ENCODE measurements around the gene ARL8A.

Gene ARL8A

GRCh38 chr1:202165942-202166843, 21.7 kb upstream of the ARL8A start:
- ATAC-seq (replicated peaks) = no peak
- Mint-ChIP-seq H3K27me3 (no peaks in the 10 kb centered on the region), H3K4me3 (peak overlapping the region; percentile 35 to 97), H3K9me3 (no peaks in the 10 kb centered on the region), H3K4me1 (ENCODE audit: low read depth in 2 of 2) (peaks cover 38 to 42% of the 10 kb centered on the region in 2 donors), H3K27ac (peak overlapping the region in 1 of 2 donors; percentile 98), H3K36me3 (ENCODE audit: insufficient read depth) (peaks cover 19% of the 10 kb centered on the region)
- DNase-seq = no peak

GRCh38 chr1:202165267-202165941, 20.9 kb upstream of the ARL8A start:
- Mint-ChIP-seq H3K4me1 (ENCODE audit: low read depth in 2 of 2) (peaks cover 46 to 50% of the 10 kb centered on the region in 2 donors), H3K27ac (peak overlapping the region; percentile 92 to 98), H3K4me3 (peak overlapping the region; percentile 97 to 99)

GRCh38 chr1:202164271-202165037, 19.9 kb upstream of the ARL8A start:
- H3K27ac Mint-ChIP-seq = peak overlapping the region; percentile 92 to 98
- peak; percentile 77 to 78 (median 78) for DNase-seq
- H3K4me1 Mint-ChIP-seq (ENCODE audit: low read depth in 2 of 2) = peaks cover 56 to 58% of the 10 kb centered on the region in 2 donors
- ATAC-seq (replicated peaks) = peak; percentile 82
- peak overlapping the region; percentile 97 to 99 for H3K4me3 Mint-ChIP-seq
- H3K27me3 Mint-ChIP-seq = no peaks in the 10 kb centered on the region
- peaks cover 34% of the 10 kb centered on the region for H3K36me3 Mint-ChIP-seq (ENCODE audit: insufficient read depth)
- no peaks in the 10 kb centered on the region for H3K9me3 Mint-ChIP-seq

More at GRCh38 chr1:202165267-202165941, 20.9 kb upstream of the ARL8A start:
- Mint-ChIP-seq H3K9me3 (no peaks in the 10 kb centered on the region), H3K27me3 (no peaks in the 10 kb centered on the region), H3K36me3 (ENCODE audit: insufficient read depth) (peaks cover 25% of the 10 kb centered on the region)
- ATAC-seq (replicated peaks) (peak; percentile 4), DNase-seq (no peak)

- H3K36me3 Mint-ChIP-seq (ENCODE audit: insufficient read depth) = peaks cover 42% of the 10 kb centered on the region
- peak overlapping the region; percentile 98 to 100 for H3K27ac Mint-ChIP-seq
- H3K9me3 Mint-ChIP-seq = no peaks in the 10 kb centered on the region
- DNase-seq = no peak
- no peak for ATAC-seq (replicated peaks)
- no peaks in the 10 kb centered on the region for H3K27me3 Mint-ChIP-seq
- peaks cover 65 to 67% of the 10 kb centered on the region in 2 donors for H3K4me1 Mint-ChIP-seq (ENCODE audit: low read depth in 2 of 2)
- H3K4me3 Mint-ChIP-seq = peak overlapping the region; percentile 97 to 99
These were observed 19.0 kb upstream of the ARL8A start for GRCh38 chr1:202163281-202164270.

GRCh38 chr1:202162418-202163280, 18.1 kb upstream of the ARL8A start:
- no peak for DNase-seq
- Mint-ChIP-seq H3K27ac (peak overlapping the region; percentile 98 to 100), H3K4me1 (ENCODE audit: low read depth in 2 of 2) (peaks cover 71 to 74% of the 10 kb centered on the region in 2 donors), H3K9me3 (no peaks in the 10 kb centered on the region), H3K36me3 (ENCODE audit: insufficient read depth) (peaks cover 51% of the 10 kb centered on the region), H3K4me3 (peak overlapping the region; percentile 97 to 99), H3K27me3 (no peaks in the 10 kb centered on the region)
- ATAC-seq (replicated peaks) = no peak

GRCh38 chr1:202162047-202162417, 17.5 kb upstream of the ARL8A start:
- Mint-ChIP-seq H3K36me3 (ENCODE audit: insufficient read depth) (peaks cover 57% of the 10 kb centered on the region), H3K4me1 (ENCODE audit: low read depth in 2 of 2) (peaks cover 74 to 78% of the 10 kb centered on the region in 2 donors), H3K9me3 (no peaks in the 10 kb centered on the region), H3K4me3 (peak overlapping the region; percentile 97 to 99), H3K27ac (peak overlapping the region; percentile 98 to 100), H3K27me3 (no peaks in the 10 kb centered on the region)
- ATAC-seq (replicated peaks) (peak; percentile 14), DNase-seq (peak in 1 of 3 experiments; percentile 22)

GRCh38 chr1:202161151-202162046, 16.9 kb upstream of the ARL8A start:
- H3K9me3 Mint-ChIP-seq = no peaks in the 10 kb centered on the region
- no peak for DNase-seq

GRCh38 chr1:202160377-202160940, 15.9 kb upstream of the ARL8A start, which contains the start of gene PTPN7:
PTPN7 (minus strand) TSS chr1:202160602; CDS start chr1:202159402, 1,200 bp downstream.
- H3K9me3 Mint-ChIP-seq = no peaks in the 10 kb centered on the region
- no peaks in the 10 kb centered on the region for H3K27me3 Mint-ChIP-seq
- peak within 1 kb of the TSS; percentile 97 to 99 for H3K4me3 Mint-ChIP-seq
- peak; percentile 74 to 78 (median 75) for DNase-seq
- ATAC-seq (replicated peaks) = peak; percentile 70
- peaks cover 68% of the 10 kb centered on the region for H3K36me3 Mint-ChIP-seq (ENCODE audit: insufficient read depth)
- peaks cover 74 to 89% of the 10 kb centered on the region in 2 donors for H3K4me1 Mint-ChIP-seq (ENCODE audit: low read depth in 2 of 2)
- H3K27ac Mint-ChIP-seq = peak within 1 kb of the TSS; percentile 98 to 100

More at GRCh38 chr1:202161151-202162046, 16.9 kb upstream of the ARL8A start:
- Mint-ChIP-seq H3K4me3 (peak overlapping the region; percentile 97 to 99), H3K27ac (peak overlapping the region; percentile 98 to 100), H3K4me1 (ENCODE audit: low read depth in 2 of 2) (peaks cover 73 to 80% of the 10 kb centered on the region in 2 donors), H3K36me3 (ENCODE audit: insufficient read depth) (peaks cover 63% of the 10 kb centered on the region), H3K27me3 (no peaks in the 10 kb centered on the region)
- no peak for ATAC-seq (replicated peaks)

- peak overlapping the region; percentile 98 to 100 for H3K27ac Mint-ChIP-seq
- H3K27me3 Mint-ChIP-seq = no peaks in the 10 kb centered on the region
- peak in 2 of 3 experiments; percentile 30 to 37 for DNase-seq
- peak; percentile 21 for ATAC-seq (replicated peaks)
- H3K9me3 Mint-ChIP-seq = no peaks in the 10 kb centered on the region
- H3K36me3 Mint-ChIP-seq (ENCODE audit: insufficient read depth) = peaks cover 68% of the 10 kb centered on the region
- H3K4me1 Mint-ChIP-seq (ENCODE audit: low read depth in 2 of 2) = peaks cover 73 to 93% of the 10 kb centered on the region in 2 donors
- peak overlapping the region; percentile 97 to 99 for H3K4me3 Mint-ChIP-seq
These were observed 15.2 kb upstream of the ARL8A start for GRCh38 chr1:202159534-202160371.
